NT2/D1 (cell line): ENCODE results near the gene STXBP6.

ENCODE experiments used
- SUZ12 ChIP-seq: IDR thresholded peaks from 2 replicates; pipeline ENCODE4 v1.6.1; 2011; ENCODE audit not compliant: insufficient read length, insufficient read depth; ENCODE audit errors: extremely low read depth
- ZNF274 ChIP-seq: IDR thresholded peaks from 2 replicates; pipeline ENCODE4 v1.6.1; 2011; ENCODE audit warnings: mild to moderate bottlenecking, low read depth, low read length

- TF ChIP-seq SUZ12 (no peak), ZNF274 (no peak)
These were observed 40.1 kb downstream of the STXBP6 start for GRCh38 chr14:25009891-25010290.
